ENCODE data around the gene CD300H. TPM values are rescaled to one million over a fixed set of nuclear protein-coding genes. Genes with fewer than 3 reads are reported as not detected.

CD300H gene
- total RNA-seq, 4 donors from 2014 or later, result not detected

- Histone ChIP-seq H3K27ac (no peak overlapping the region), H3K27me3 (no peaks in the 10 kb centered on the region), H3K36me3 (no peaks in the 10 kb centered on the region), H3K9me3 (no peaks in the 10 kb centered on the region), H3K4me1 (no peaks in the 10 kb centered on the region), H3K4me3 (no peak overlapping the region)
- TF ChIP-seq EP300 (IDR thresholded peaks at IDR 0.05) (no peak), CTCF (IDR thresholded peaks at IDR 0.05) (no peak), POLR2A (IDR thresholded peaks at IDR 0.05) (no peak)
- 75 to 87% methylated on average over 7 of the region's 7 CpGs for WGBS, 2 donors
- no peak for DNase-seq (ENCODE audit: low spot score in 2 of 2)
These were observed 20.0 kb downstream of the CD300H start for GRCh38 chr17:74547264-74547663.

DNA sequence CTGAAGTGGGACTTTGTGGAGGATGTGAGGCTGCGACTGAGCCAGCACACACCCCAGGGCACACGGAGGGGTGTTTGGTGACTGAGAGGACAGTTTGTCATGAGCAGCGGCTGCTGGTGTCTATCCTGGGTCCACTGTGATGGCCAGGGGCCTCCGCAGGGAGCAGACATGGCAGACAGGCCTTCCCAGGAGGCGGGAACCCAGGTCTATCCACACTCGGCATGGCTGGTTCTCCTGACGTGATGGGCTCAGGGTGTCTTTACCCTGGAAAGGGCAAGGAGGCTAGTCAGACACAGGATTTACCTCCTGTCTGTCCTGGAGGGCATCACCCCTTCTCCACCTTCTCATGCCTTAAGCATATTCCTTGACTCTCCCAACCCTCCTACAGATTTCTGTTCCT, 20.7 kb downstream of the CD300H start:
- Histone ChIP-seq H3K4me3 (no peak overlapping the region), H3K9me3 (no peaks in the 10 kb centered on the region), H3K27me3 (no peaks in the 10 kb centered on the region), H3K36me3 (no peaks in the 10 kb centered on the region), H3K4me1 (no peaks in the 10 kb centered on the region), H3K27ac (peak overlapping the region in 1 of 4 donors; percentile 18)
- WGBS, 2 donors, result 78 to 89% methylated on average over 7 of the region's 7 CpGs
- no peak for DNase-seq (ENCODE audit: low spot score in 2 of 2)
- TF ChIP-seq POLR2A (IDR thresholded peaks at IDR 0.05) (no peak), CTCF (IDR thresholded peaks at IDR 0.05) (no peak), EP300 (IDR thresholded peaks at IDR 0.05) (no peak)

DNA sequence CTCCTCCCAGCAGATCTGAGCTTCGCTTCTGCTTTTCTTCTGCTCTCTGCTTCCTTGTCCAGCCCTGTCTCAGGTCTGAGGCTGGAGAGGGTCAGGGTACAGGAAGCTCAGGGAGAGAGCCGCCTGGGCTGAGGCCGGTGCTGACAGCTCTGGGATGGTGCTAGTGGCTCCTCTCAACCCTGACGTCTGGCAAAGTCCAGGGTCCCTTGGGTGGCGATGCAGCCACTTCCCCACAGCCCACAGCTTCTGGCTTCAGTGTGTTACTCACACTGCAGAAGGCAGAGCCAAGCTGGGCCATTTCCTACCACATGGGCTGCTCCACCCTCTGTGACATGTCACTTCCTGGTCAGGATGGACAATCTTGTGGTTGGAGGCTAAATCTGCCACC, 21.5 kb downstream of the CD300H start, which contains the start of gene CD300C:
Gene CD300C, minus strand, starts transcription at position 273 of the 388 bp plus-strand sequence. CDS start 333 bp downstream, outside the sequence.
- no peak for DNase-seq (ENCODE audit: low spot score in 2 of 2)
- Histone ChIP-seq H3K36me3 (no peaks in the 10 kb centered on the region), H3K4me3 (peak within 1 kb of the TSS in 1 of 4 donors; percentile 39), H3K27ac (peak within 1 kb of the TSS in 2 of 4 donors; percentile 18 to 33), H3K4me1 (no peaks in the 10 kb centered on the region), H3K9me3 (no peaks in the 10 kb centered on the region), H3K27me3 (no peaks in the 10 kb centered on the region)
- TF ChIP-seq CTCF (IDR thresholded peaks at IDR 0.05), result no peak
- no peak for TF ChIP-seq POLR2A (IDR thresholded peaks at IDR 0.05)
- TF ChIP-seq EP300 (IDR thresholded peaks at IDR 0.05), result peak in 1 of 2 donors; percentile 21
- 66 to 70% methylated on average over 5 of the region's 5 CpGs for WGBS, 2 donors

DNA sequence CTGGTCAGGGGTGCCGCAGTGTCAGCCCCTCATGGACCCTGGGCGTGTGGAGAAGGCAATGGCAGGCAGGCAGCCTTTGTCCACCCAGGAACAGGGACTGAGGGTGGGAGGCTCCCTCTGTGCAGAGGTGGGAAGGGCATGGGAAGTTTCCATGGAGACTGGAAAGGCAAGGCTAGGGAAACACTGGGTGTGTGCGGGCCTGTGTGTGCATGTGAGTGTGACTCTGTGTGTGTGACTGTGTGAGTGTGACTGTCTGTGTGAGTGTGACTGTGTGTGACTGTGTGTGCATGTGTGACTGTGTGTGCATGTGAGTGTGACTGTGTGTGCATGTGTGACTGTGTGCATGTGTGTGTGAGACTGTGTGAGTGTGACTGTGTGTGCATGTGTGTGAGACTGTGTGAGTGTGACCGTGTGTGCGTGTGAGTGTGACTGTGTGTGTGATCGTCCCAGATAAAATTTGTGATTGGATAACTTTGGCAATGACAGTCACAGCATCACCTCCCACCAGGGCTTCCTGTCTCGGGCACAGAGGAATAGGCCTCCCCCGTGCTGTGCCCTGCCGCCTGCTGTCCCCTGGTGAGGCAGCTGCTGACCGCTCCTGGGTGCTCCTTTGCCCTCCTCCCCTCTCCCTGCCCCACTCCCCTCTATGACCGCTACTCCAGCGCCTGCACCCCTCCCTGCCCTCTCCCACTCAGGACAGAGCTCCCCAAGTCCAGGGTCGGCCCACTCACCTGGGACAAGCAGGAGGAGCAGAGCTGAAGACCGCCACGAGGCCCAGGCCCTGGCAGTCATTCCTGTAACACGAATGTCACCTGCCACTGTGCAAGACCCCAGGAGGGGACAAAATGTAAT, 22.1 kb downstream of the CD300H start:
- no peaks in the 10 kb centered on the region for H3K4me1 ChIP-seq
- 69 to 72% methylated on average over 16 of the region's 16 CpGs for WGBS, 2 donors
- H3K27me3 ChIP-seq, result no peaks in the 10 kb centered on the region
- TF ChIP-seq POLR2A (IDR thresholded peaks at IDR 0.05) (no peak), EP300 (IDR thresholded peaks at IDR 0.05) (no peak), CTCF (IDR thresholded peaks at IDR 0.05) (no peak)
- H3K4me3 ChIP-seq, result peak overlapping the region in 1 of 4 donors; percentile 39
- no peaks in the 10 kb centered on the region for H3K9me3 ChIP-seq
- no peak for DNase-seq (ENCODE audit: low spot score in 2 of 2)
- H3K27ac ChIP-seq, result peak overlapping the region in 1 of 4 donors; percentile 33
- no peaks in the 10 kb centered on the region for H3K36me3 ChIP-seq

All from tibial nerve (tissue), 4 donors.